Tongue (tissue), 2 donors: Measurements from ENCODE around the gene PRR29. TPM values are rescaled to one million over a fixed set of nuclear protein-coding genes. Genes with fewer than 3 reads are reported as not detected.
"Not testable (repeated sequence)": the region's sequence is repeated elsewhere in the genome, so short reads cannot be mapped to it uniquely, and the experiment has no call there.

ENCODE experiments used
- DNase-seq: peaks from one replicate; pipeline ENCODE4 v3.0.0-alpha.2; 2015
- total RNA-seq: library from RNA; depleted of rRNA; stranded (reverse); fragments of >200 nt; gene quantifications from one replicate; pipeline ENCODE4 v1.2.3, GENCODE V29; 2014

The PRR29 gene
- total RNA-seq, 1 donor from 2014 or later: 1.3 TPM

DNA sequence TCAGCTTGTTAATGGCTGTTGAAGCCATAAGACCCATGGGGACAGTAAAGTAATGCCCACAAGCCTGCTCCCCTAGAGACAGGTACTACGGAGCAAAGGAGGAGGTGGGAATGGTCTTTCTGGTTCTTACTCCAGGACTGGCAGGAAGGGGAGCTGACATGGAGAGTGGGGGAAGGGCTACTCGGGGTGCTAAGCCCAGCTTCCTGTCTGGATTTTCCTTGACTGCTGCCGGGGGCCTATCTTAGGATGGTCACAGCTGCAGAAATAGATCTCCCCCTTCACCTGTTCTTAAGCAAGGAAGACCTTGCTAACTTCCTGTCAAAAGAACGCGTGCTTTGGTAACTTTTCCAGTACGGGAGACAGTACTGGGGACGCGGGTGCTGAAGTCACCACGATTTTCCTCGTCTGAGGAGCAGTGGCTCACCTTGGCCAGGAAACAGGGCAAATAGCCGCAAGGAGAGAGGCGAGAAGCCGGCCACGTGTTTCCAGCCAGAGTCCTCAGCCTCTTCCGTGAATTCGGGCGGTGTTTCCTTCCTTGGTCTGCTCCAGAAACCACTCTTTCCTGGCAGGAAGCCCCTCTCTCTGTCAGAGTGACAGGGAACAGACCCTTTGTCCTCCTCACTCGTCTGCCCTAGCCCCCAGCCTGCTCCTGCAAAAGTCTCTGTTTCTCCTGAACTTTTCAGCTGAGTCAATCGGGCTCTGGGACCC lies 656 bp upstream of the PRR29 start:
- DNase-seq: peak; percentile 82

DNA sequence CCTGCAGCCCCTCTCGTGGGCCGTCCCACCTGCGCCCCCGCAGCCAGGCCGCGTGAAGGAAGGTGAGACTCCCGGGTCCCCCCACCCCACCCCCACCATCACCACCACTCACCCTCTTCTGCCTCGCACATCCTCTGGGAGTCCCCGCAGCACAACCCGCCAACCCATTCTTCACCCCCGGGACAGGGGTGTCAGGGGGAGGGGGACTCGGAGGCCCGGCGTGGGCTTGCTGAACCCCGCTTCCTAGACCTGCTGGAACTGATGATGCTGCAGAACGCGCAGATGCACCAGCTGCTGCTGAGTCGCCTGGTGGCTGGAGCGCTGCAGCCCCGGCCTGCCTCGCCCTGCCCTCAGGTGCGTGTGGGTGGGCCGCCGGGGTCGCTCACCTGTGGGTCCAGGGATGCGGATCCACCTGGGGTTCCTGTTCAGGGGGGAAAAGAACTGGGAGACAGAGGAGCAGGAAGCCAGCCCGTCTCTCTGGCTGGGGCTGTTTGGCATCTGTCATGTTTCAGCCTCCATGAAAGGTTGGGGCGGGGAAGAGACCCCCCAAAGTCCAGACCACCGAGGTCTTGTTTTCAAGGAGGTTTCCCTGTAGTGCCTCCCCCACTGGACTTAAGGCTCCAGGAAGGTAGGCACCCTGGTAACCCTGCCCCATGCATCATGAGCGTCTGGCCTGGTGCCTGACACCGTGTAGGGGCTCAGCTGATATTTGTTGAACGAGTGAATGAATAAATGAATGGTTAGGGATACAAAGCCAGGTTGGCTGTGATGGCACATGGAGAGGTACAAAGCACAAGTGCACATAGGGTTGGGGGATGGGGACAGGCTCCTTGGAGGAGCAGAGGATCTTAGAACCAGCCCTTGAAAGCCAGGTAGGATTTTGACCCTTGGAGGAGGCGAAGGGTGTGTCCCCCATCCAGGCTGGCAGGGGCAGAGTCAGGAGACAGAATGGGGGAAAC lies 849 bp downstream of the PRR29 start:
- no peak for DNase-seq

DNA sequence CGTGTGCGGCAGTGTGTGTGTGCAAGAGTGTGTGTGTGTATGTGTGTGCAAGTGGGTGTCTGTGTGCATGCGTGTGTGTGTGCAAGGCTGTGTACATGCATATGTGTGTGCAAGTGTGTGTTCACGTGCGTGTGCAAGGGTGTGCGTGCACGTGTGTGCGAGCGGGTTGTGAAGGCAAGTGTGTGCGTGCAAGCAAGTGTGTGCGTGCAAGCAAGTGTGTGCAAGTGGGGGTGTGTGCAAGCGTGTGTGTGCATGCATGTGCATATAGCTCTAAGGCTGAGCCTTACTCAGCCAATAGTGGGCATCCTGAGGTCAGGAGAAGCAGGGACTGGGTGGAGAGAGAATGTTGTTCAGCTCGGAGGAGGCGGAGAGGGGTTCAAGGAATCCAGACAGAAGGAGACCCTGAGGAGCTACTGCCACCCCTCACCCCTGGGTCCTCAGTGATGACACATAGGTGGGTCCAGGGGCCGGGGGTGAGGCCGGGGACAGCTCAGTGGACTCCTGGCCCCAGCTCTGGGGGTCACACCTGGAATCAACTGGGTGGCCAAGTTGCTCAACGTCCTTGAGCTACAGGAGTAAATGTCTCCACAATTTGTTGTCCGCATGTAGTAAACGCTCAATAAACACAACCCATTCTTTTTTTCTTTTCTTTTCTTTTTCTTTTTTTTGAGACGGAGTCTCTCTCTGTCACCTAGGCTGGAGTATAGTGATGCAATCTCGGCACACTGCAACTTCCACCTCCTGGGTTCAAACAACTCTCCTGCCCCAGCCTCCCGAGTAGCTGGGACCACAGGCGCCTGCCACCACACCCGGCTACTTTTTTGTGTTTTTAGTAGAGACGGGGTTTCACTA lies 1.8 kb downstream of the PRR29 start:
- no peak for DNase-seq

DNA sequence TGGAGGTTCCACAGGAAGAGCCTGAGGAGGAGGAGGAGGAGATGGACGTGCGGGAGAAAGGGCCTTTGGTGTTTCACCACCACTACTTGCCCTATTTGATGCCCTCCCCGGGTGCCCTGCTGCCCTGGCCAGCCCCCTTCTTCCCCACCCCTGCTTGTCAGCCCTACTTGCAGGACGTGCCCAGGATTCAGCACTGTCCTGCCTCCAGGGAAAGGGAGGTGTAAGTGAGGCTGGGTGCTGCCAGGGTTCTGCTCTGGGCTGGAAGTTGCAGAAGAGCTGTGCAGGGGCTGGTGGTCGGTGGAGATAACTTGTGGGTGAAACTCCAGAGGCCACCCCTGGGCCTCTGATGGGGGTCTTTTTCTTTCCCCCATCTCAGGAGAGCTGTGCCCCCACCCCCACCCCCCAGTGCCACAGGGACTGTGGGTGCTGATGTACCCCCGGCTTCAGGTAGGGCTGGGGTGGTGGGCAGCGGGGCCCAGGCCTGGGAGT lies 3.0 kb downstream of the PRR29 start:
- no peak for DNase-seq

DNA sequence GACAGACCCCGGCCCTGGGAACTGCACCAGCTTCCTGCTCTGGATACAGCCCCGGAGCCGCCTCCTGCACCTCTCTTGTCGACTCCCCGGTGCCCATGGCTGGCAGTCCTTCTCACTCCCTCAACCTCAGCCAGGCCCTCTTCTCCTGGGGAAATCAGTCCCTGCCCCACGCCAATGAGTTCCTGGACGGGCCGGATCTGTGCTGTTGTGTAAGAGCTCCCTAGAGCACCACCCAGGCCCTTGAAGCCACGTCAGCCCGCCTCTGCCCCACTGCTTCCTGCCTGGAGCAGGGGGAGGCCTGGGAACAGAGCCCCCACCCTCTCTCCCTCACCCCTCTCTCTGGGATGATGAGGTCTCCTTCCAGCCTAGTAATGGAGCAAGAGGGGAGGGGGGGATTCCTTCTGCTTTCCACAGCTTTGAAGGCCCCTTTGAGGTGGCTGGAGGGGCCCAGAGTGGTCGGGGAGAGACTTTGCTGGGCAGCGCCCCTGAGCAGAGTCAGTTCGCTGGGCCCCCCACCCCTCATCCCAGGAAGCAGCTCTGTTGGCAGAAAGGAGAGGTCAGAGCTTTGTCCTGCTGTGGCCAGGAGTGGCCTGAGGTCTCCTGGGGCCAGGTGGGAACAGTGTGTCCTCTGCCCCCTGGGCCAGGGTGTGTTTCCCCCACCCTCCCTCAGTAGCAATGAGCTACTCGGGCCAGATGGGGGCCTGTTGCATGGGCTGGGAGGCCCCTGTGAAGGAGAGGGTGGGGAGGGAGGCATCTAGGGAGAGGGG lies 3.8 kb downstream of the PRR29 start:
- no peak for DNase-seq

DNA sequence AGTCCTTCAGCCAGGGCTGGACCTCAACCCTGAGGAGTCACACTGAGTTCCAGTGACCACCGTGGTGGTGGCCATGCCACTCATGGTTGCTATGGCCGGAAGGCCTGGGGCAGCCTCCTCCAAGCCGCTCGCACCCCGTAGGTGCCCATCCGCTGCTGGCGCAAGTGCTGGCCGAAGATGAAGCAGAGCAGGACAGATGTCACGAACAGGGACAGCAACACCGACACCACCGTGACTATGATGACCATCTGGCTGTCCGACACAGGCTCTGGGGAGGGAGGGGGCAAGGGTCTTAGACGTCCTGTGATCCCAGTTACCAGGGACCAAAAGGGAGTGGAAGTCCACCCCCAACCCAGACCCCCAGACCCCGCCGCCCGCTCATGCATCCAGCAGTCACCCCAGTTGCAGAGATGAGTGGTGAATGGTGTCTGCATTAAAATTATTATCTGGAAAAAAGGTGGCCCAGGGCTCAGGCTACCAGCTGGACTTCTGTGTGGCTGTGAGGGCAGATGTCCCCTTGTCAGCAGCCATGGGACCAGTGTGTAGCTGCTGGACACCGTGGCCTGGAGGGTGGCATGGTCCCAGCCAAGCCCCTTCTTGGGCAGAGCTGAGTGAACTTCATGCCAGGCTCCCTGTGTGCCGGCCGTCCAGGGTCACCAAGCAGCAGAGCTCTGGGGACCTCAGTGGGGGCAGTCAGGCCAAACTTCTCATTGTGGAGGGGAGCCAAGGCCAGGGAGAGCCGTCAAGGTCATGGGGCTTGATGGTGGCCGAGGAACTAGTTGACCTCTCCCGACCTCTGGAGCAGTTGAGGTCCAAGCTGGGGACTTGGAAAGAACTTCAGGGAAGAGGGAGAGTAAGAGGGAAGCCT lies 4.7 kb downstream of the PRR29 start:
- DNase-seq: no peak

DNA sequence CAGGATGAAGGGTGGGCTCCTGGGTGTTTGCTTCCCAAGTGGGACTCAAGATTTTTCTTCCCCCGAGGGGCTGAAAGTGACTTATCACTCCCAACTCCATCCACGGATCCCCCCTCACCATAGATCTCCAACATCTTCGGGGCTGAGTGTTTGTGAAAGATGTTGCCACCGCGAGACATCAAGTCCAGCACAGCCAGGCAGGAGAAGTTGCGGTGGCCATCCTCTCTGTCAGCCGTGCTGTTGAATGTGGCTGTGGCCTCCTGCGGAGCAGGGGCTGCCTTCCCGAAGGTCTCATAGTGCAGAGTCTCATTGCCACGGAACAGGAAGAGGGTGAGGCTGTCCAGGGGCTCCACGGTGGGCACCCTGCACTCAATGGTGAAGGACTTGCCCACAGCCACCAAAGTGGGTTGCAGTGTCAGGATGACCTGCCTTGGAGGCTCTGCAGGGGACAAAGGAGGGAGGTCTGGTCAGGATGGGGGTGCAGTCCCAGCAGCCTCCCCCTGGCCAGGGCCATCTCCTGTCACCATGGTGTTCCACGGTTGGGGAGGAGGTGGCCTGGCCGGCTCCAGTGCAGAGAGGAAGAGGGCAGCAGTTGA lies 5.5 kb downstream of the PRR29 start:
- no peak for DNase-seq

DNA sequence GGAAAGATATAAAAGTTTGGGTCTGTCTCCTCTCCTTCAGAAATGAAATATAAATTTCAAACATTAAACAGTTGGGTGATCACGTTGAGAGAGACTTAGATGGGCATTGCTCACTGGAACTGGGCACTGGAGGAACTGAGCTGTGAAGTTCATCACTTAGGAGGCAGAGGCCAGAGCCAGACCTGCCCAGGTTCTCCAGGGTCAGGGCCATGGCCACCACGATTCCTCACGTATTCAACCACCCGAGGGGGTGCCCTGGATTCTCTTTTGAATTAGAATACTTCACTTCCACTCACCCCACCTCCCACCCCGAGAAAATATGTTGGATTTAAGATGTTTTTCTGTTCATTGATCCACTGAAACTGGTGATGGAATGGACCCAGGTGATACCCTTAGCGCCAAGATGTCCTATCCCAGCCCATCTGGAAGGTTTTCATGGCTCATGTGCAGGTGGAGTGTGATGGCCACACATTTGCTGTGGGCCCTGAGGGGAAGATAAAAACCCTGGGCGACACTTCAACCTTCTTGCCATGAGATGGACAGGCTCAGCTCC lies 6.1 kb downstream of the PRR29 start:
- no peak for DNase-seq

DNA sequence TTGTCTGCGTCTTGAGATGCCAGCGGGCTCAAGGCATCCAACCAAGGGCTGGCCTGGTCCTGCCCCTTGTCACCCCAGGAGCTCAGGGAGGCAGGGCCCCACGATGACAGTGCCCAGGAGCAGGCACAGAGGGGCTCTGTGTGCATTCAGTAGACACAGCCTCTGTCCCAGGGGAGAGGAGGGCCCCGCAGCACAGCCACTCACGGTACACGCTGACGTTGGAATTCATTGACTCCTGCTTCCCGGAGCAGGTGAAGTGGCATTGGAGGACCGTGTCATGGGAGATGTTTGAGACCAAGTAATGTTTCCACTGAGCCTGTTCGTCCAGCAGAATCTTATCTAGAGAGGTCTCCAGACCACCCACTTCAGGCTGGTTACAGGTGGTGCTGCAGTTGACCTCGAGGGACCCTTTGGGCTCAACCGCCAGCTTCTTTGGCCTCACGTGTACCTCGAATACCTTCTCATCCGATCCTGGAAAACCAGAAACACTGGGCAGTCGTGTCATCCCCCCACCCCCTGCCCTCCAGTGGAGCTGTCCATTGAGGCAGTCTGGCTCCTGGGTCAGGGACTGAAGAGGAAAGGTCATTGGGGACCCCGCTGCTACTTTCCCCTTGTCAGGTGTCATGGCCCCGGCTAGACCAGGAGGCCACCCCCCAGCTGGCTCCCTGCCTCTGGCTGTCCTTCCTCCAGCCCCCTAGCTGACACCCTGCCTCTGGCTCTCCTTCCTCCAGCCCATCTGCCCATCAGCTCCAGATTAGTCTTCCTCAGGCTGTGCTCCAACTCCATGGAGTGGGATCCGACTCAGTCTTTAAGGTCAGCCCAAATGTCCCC lies 7.0 kb downstream of the PRR29 start:
- no peak for DNase-seq

DNA sequence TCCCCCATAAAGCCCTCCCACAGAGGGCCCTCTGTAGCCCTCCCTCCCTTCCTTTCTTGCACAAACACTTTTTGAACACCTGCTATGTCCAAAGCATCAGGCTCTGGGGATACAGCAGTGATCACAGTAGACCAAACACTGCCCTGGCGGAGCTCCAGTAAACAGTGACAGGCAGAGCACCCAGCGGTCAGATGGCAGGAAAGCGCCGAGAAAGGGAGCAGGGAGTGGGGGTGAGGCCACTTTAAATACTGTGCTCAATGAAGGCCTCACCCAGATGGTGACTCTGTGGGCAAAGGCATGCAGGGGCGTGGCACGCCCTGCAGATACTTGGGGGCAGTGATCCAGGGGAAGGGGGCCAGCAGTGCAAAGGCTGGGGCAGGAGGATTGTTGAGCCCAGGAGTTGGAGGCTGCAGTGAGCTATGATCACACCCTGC lies 7.6 kb downstream of the PRR29 start:
- peak; percentile 79 for DNase-seq

DNA sequence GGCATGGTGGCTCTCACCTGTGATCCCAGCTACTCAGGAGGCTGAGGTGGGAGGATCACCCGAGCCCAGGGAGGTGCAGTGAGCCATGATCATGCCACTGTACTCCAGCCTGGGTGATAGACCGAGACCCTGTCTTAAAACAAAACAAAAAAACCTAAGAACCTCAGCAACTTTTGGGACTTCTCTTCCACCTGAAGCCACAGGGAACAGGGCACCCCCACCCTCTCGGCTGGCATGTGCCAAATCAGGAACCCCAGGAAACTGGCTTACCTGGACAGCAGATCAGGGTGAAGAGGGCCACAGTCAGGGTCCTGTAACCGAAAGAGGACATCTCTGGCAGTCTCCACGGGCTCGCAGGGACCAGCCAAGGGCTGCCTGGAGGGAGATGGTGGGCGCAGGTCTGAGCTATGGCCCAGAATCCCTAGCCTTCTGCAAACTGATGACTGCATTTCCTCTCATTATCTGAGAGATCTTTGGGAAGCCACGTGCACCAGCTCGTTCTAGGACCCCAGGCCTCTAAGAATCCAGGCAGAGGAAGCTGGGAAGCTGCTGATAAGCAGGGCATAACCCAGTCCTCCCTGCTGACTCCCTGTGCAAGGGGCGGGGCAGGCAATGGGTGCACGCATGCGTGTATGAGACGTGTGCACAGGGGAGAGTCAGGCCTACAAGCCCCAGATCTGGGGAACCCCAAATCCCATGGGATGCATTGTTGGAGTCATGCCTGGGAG lies 8.4 kb downstream of the PRR29 start:
- DNase-seq: no peak

DNA sequence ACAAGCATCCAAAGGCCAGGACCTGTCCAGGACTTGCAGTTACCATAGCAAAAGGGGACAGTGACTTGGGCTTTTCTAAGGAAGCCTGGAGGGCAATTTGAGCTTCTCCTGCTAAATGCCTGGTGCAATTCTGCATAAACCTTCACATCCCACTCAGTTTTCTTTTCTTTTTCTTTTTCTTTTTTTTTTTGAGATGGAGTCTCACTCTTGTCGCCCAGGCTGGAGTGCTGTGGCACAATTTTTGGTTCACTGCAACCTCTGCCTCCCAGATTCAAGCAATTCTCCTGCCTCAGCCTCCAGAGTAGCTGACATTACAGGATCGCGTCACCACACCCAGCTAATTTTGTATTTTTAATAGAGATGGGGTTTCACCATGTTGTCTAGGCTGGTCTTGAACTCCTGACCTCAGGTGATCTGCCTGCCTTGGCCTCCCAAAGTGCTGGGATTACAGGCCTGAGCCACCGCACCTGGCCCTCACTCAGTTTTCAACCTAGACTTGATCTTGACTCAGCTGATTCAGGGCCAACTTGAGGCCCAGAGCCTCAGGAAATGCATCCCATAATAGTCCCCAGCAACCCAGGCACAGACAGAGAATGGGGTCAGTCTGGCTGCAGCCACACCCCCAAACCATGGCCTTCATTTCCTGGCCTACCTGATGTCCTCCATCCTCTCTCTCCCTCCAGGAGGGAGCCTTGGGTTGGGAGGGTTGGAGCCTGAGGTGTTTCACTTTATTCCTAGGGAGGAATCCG lies 9.1 kb downstream of the PRR29 start:
- DNase-seq: not testable (repeated sequence)

DNA sequence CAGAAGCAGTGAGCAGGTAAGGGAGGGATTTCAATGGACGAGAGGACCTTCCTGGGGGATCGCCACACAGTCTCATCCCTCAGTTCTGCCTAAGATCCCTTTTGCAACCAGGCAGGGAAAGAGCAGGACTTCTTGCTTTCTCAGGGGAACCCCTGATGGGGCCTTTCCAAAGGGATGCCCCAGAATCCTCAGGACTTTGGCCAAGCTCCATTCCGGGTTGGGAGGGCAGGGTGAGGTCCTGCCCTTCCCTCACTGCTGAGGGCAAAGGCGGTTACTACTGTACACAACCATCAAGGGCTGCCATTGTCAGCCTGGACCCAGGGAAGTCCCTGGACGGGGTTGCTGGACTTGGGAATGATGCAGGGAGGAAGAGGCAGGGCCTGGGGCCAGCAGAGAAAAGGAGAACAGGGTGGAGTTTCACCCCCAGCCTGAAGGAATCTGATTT lies 9.7 kb downstream of the PRR29 start:
- no peak for DNase-seq

DNA sequence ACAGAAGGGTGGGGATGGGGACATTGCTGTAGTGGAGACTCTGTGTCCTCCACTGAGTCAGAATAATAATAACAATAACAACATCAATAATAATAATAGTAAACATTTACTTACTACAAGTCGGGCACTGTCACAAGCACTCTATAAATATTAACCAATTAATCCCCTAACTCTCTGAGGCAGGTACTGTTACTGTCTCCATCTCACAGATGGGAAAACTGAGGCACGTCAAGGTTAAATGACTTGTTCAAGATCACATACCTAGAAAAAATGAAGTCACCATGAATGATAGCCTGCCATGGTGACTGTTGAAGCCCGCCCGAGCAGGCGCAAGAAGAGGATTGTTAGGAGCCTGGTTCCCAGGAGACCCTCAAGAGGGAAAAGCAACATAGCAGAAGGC lies 10.2 kb downstream of the PRR29 start:
- DNase-seq: no peak

DNA sequence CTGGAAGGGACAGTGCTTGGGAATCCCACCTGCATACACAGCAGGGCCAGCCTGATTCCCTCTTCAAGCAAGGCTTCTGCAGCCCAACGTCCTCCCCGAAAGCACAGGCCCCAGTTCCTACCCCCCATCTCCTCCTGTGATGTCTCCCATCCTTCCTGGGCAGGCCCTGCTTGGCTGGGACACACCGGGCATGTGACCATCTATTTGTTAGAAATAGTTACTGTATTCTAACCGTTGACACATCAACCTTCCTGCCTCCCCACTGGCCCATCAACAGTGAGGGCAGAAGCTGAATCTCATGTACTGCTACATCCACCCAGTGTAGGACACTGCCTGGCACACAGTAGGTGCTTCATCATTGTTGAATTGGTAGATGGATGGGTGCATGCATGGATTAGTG lies 10.7 kb downstream of the PRR29 start:
- no peak for DNase-seq

DNA sequence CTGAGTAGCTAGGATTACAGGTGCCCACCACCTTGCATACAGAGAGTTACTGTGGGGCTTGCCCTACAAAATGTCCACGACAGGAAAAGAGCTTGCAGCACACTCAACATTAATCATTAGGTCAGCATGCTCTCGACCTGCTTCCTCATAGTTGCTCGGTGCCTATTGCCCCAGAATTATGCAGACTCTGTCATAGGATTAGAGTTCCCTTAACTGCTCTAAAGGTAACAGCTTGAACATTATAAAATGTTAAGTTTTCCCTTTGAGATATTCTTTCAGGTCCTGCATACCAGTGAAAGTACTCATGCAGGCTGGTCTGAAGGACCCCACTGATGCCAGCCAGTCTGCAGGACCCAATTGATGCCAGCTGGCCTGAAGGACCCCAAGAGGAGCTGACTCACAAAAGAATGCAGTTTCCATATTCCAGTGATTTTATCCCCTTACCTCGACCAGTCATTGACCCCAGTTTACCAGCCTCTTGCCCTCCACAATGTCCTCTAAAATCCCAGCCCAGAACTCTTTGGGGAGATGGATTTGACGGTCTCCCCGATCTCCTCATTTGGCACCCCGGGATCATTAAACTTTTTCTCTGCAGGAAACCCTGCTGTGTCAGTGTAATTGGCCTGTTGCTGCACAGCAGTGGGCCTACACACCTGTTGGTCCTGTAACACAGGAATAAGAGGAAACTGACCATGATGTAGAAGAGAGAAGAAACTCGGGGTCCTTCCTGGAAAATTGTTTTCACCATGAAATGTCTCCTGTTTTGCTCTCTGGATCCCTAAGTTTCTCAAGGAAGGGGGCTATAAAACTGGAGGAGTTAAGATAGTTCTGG lies 11.6 kb downstream of the PRR29 start:
- no peak for DNase-seq
